BJ (cell line): ENCODE results near the gene ZFYVE21. TPM values are rescaled to one million over a fixed set of nuclear protein-coding genes. Genes with fewer than 3 reads are reported as not detected.

ENCODE experiments used
- CTCF ChIA-PET: fragments of 350-600 bp; formaldehyde crosslinking; extraction: SDS; loops from one replicate; lab custom pipeline; 2021; ENCODE audit warnings: antibody characterized with exemption, inconsistent platforms; lab: Yijun Ruan, JAX
- POLR2A ChIA-PET: fragments of 300-600 bp; sonication (Branson Sonifier 250); formaldehyde crosslinking; extraction: SDS; loops from one replicate; lab custom pipeline; 2021; ENCODE audit warnings: antibody characterized with exemption; lab: Charles Lee
- DNase-seq: peaks from one replicate; pipeline ENCODE4 v3.0.0-alpha.2; 2011; ENCODE audit warnings: low read depth
- H3K27me3 ChIP-seq: 2 replicates; pipeline ENCODE4 v1.6.0; 2011; ENCODE audit warnings: low read length; ENCODE audit not compliant: control insufficient read depth, insufficient read depth
- H3K36me3 ChIP-seq: 2 replicates; pipeline ENCODE4 v1.5.1; 2011; ENCODE audit warnings: low read length; ENCODE audit not compliant: control insufficient read depth, insufficient read depth
- H3K4me3 ChIP-seq: 2 replicates; pipeline ENCODE4 v1.5.1; 2011; ENCODE audit warnings: low read depth, mild to moderate bottlenecking, control low read depth, low read length
- polyA plus RNA-seq: library from polyadenylated mRNA; depleted of rRNA; stranded (reverse); fragments of >200 nt; gene quantifications from 2 replicates; pipeline ENCODE4 v1.2.3, GENCODE V29; 2011
- TF ChIP-seq, protein P1 (sequence below): IDR thresholded peaks from 2 replicates; pipeline ENCODE4 v1.5.1; 2011; ENCODE audit warnings: low read depth, mild to moderate bottlenecking, control low read depth, inconsistent platforms, low read length, moderate library complexity; ENCODE audit not compliant: insufficient read depth

ZFYVE21 gene
- polyA plus RNA-seq, 1 experiment = 84.0 TPM

DNA sequence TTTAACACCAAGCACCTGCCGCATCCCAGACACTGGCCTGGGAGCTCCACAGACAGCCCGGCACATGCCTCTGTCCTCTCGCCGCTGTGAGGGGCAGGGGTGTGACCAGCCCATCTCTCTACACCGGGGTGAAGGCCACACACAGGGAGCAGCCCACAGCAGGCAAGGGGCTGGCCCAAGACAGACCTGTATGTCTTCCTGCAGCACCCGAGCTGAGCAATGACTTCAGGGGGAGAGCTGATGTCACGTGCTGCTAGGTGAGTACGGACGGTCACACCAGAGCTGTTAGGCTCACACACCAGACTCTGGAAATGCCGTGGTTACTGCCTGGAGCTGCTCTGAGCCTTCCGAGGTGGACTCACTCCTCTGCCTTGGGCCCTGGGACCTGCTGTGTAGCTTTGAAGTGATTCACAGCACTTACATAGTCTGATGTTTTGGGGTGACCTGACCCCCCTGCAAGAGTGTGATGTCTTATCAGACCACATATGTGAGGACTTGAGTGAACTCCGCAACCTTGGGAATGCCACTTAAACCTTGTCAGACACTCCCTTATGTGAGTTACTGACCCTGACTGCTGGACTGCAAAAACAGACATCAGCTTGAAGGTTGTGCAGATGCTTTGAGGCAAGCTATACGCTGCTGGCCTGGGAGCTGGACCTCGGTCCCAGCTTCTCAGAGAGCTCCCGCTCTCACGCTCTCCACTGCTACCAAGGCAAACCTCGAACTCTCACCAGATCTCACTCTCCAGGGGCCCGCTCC is 2.1 kb upstream of the ZFYVE21 start:
- DNase-seq = no peak
- ChIA-PET CTCF (no interaction called here), POLR2A (no interaction called here)
- TF ChIP-seq, protein P1, sequence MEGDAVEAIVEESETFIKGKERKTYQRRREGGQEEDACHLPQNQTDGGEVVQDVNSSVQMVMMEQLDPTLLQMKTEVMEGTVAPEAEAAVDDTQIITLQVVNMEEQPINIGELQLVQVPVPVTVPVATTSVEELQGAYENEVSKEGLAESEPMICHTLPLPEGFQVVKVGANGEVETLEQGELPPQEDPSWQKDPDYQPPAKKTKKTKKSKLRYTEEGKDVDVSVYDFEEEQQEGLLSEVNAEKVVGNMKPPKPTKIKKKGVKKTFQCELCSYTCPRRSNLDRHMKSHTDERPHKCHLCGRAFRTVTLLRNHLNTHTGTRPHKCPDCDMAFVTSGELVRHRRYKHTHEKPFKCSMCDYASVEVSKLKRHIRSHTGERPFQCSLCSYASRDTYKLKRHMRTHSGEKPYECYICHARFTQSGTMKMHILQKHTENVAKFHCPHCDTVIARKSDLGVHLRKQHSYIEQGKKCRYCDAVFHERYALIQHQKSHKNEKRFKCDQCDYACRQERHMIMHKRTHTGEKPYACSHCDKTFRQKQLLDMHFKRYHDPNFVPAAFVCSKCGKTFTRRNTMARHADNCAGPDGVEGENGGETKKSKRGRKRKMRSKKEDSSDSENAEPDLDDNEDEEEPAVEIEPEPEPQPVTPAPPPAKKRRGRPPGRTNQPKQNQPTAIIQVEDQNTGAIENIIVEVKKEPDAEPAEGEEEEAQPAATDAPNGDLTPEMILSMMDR = no peak
- no peaks in the 10 kb centered on the region for H3K27me3 ChIP-seq
- H3K36me3 ChIP-seq = peaks cover 1% of the 10 kb centered on the region; the same call in 1 of the 2 replicates
- H3K4me3 ChIP-seq = no peak overlapping the region

DNA sequence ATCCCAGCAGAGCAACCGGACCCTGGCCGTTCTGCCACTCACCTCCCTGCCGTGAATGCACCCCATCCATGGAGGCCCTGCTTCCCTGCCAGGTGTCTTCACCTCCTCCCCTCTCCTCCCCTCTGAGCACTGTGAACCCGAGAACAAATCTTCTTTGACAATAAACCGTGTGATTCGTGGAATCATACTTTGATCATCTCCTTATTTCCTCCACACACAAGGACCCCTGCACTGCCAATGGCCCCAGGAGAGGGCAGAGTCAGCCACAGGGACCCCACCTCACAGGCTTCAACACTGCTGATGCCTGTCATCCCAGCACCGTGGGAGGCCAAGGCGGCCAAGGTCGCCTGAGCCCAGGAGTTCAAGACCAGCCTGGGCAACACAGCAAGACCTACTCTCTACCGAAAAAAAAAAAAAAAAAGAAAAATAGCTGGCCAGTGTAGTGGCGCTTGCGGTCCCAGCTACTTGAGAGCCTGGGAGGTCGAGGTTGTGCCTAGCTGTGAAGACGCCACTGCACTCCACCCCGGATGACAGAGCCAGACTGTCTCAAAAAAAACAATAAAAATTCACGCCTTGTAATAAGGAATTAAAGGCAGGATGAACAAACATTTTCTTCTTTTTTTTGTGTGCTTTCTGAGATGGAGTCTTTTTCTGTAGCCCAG is 1.4 kb upstream of the ZFYVE21 start:
- ChIA-PET POLR2A (no interaction called here), CTCF (no interaction called here)
- TF ChIP-seq, protein P1 = no peak
- peaks cover 2% of the 10 kb centered on the region; the same call in 1 of the 2 replicates for H3K36me3 ChIP-seq
- H3K27me3 ChIP-seq = no peaks in the 10 kb centered on the region
- DNase-seq = no peak
- no peak overlapping the region; the same call in 1 of the 2 replicates for H3K4me3 ChIP-seq

DNA sequence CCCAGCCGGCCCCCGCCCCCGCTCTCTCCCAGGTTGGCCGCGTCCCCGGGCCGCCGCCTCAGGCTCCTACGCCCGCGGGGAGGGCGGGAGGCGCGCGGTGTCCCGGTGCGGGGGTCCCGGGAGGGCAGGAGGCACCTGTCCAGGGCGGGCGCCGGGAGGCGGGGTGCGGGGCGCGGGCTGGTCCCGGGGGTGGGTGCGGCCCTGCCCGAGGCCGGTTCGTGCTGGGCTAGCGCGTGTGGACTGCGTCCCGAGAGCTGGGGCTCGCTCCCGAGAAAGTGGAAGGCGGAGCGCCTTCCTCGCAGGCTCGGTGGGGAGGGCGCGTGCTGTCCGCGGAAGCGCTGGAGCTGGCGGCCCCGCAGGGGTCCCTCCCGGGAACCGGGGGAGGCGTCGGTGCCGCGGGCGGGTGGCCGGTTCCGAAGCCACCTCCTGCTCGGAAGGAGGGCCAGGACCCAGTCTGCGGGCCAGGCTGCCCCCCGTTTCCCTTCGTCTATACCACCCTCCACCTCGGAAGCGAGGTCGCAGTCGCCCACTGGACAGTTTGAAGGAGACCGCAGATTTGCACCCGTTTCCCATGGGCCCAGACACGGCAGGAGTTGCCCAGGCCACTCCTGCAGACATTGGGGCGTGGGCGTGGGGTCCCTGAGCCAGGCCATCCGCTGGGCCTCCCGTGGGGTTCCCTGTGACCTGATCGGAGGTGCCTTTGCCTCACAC is 636 bp downstream of the ZFYVE21 start:
- DNase-seq = no peak
- POLR2A ChIA-PET = interaction anchor here (0.8 kb wide), 1 partner anchor 12 kb away, joined by 4 read pairs; no protein-coding TSS in a partner anchor
- H3K27me3 ChIP-seq = no peaks in the 10 kb centered on the region

DNA sequence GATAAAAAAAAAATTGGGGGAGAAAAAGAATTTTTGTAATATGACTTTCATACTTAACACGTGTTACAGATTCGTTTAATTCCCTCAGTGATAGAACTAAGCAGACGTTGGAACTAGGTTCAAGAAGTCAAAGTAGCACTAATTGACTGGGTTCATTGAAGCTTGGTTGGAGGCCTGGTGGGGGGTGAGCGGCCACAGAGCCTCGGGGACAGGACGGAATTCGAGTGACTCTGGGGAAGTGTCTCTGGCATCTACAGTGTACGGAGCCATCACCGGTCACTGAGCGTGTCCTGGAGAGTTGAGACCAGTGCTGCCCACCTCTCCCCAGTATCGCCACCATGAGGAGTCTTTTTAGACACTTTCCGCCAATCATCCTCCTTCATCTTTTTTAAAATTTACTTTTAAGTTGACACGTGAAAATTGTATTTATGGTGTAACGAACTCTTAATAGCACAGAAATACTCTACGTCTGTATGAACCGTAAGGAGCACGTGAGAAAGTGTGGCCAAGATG is 1.3 kb downstream of the ZFYVE21 start:
- no peak for DNase-seq
- Histone ChIP-seq H3K36me3 (peaks cover 2% of the 10 kb centered on the region; the same call in 1 of the 2 replicates), H3K4me3 (peak overlapping the region; percentile 81), H3K27me3 (no peaks in the 10 kb centered on the region)
- TF ChIP-seq, protein P1 = no peak
- ChIA-PET POLR2A (no interaction called here), CTCF (no interaction called here)

More for the DNA sequence above, 636 bp downstream of the ZFYVE21 start:
- Histone ChIP-seq H3K4me3 (peak overlapping the region; percentile 81), H3K36me3 (peaks cover 2% of the 10 kb centered on the region; the same call in 1 of the 2 replicates)
- CTCF ChIA-PET = interaction anchor here (1.0 to 1.6 kb wide), 2 partner anchors 28 to 92 kb away, joined by 3 to 4 read pairs; no protein-coding TSS in a partner anchor
- TF ChIP-seq, protein P1 = no peak
